ENCODE data around the gene COMMD6.

The COMMD6 gene

DNA sequence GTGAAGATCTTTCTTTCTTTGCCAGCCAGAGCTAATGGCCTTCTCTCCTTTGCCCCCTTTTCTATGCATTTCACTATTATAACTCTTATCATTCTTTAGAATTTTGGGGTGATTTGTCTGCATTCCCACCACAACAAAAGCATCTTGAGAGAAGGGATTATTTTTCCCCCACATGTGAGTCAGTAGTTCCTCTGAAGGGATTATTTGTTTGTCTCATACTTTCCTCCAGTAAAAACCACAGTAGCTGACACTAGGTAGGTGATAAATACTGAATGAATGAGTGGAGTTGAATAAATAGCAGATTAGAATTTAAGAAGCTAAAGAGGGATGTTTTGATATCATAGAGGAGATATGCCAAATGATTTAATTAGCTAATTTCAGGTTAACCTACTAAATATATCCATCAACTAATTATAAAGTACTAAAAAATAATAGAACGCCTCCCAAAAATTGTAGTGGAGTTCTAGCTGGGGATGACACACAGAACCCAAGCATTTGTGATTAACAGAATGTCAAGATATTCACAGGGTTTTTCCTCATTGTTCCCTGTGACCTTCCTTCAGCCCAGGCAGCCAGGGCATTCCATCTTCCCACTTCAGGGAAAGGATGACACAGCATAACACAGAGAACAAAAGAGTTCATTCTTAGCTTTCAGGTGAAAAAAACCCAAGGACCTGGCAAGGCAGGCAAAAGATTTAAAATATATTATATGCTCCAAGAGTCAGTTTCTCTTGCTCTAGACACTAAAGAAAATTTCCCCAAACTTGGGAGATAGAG is 52.2 kb downstream of the COMMD6 start:
- no peak overlapping the region for H3K4me3 ChIP-seq (ENCODE audit: low read depth, low read length)
- TF ChIP-seq, protein P1, sequence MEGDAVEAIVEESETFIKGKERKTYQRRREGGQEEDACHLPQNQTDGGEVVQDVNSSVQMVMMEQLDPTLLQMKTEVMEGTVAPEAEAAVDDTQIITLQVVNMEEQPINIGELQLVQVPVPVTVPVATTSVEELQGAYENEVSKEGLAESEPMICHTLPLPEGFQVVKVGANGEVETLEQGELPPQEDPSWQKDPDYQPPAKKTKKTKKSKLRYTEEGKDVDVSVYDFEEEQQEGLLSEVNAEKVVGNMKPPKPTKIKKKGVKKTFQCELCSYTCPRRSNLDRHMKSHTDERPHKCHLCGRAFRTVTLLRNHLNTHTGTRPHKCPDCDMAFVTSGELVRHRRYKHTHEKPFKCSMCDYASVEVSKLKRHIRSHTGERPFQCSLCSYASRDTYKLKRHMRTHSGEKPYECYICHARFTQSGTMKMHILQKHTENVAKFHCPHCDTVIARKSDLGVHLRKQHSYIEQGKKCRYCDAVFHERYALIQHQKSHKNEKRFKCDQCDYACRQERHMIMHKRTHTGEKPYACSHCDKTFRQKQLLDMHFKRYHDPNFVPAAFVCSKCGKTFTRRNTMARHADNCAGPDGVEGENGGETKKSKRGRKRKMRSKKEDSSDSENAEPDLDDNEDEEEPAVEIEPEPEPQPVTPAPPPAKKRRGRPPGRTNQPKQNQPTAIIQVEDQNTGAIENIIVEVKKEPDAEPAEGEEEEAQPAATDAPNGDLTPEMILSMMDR (conservative IDR thresholded peaks at IDR 0.05; ENCODE audit: low read depth, low read length): no peak
- DNase-seq (ENCODE audit: low read depth): peak; percentile 71

DNA sequence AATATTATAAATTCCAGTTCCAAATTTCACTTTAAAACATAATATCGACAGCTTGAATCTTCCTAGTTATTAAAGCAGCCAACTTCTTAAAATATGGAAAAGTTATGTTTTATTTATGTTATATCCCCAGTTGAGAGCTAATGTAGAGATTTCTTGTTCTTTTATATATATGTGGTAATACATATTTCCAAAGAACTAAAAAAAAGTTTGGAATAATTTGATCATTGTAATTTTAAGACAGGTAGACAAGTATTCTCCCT is 54.9 kb downstream of the COMMD6 start:
- no peak for DNase-seq (ENCODE audit: low read depth)
- TF ChIP-seq, protein P1 (conservative IDR thresholded peaks at IDR 0.05; ENCODE audit: low read depth, low read length): no peak
- peak overlapping the region; percentile 78 for H3K4me3 ChIP-seq (ENCODE audit: low read depth, low read length)

DNA sequence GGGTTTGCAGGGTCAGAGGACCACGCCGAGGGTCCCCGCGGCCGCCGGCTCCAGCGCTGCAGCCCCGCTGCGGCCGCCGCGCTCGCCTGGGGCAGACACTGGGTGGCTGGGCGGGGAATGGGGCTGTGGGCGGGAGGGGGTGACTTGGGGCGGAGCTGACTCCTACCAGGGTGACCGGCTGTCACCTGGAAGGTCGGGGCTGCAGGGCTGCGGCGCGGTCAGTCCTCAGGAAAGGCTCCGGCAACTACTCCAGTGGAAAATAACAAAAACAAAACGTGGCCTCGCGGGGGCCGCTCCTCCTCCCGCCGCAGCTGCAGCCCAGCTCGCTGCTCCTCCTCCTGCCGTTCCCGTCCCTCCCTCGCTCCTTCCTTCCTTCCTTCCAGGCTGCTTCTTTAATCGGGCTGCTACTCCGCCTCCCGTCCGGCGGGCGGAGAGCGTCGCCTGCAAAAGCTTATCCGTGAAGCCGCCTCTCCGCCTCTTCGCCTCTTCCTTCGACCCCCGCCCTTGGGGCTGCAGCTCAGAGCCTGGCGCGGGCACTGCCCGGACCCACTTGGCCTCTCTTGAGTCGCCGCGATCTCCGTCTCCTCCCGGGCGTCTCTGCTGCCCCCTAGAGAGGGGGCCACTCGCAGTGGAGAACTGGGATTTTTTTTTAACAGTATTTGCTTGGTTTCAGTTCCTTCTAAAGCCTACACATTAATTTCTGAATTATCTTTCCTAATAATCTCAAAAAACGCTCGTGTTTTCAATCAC is 55.4 kb downstream of the COMMD6 start, which contains the start of gene TBC1D4:
TSS of gene TBC1D4 (minus strand) at position 100 of the 750 bp plus-strand sequence. CDS start 402 bp downstream, outside the sequence.
- peak within 1 kb of the TSS; percentile 78 for H3K4me3 ChIP-seq (ENCODE audit: low read depth, low read length)
- TF ChIP-seq, protein P1 (conservative IDR thresholded peaks at IDR 0.05; ENCODE audit: low read depth, low read length): peak; percentile 90
- DNase-seq (ENCODE audit: low read depth): peak; percentile 92

DNA sequence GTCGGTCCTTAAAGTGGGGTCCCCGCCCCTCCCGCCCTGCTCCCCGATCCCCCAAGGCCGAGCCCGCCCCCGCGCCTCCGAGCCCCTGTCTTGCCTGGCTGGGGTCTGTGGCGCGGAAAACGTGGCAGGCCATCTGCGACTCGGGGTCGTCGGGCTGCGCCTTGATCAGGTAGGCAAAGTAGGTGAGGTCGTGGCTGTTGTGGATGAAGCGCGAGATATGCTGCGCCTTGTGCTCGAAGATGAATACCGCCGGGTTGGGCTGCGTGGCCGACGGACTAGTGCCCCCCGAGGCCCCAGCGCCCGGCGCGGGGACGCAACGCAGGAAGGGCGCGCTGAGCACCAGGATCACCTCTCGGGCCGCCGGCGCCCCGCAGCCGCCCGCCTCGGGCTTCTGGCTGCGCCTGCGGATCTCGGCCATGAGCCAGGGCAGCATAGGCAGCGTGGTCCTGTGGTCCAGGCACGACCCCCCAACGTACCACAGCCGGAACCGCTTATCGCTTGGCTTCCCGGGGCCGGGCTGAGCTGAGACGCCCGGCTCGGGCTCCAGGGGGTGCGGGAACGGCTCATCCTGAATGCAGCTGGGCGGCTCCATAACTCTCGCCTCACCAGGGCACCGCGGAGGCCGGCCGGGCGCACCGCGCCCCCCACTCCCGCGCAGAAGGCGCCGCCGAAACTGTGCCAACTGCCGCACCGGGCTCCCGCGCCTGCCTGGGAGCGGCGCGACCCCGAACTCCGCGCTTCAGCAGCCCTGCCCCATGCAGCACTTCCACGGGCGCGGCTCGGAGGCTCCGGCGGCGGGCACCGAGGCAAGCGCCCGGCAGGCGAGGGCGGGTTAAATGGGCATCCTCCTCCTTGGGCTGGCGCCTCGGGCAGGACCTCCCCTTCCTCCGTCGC is 56.2 kb downstream of the COMMD6 start:
- no peak for DNase-seq (ENCODE audit: low read depth)
- TF ChIP-seq, protein P1 (conservative IDR thresholded peaks at IDR 0.05; ENCODE audit: low read depth, low read length): no peak
- H3K4me3 ChIP-seq (ENCODE audit: low read depth, low read length): peak overlapping the region; percentile 78

DNA sequence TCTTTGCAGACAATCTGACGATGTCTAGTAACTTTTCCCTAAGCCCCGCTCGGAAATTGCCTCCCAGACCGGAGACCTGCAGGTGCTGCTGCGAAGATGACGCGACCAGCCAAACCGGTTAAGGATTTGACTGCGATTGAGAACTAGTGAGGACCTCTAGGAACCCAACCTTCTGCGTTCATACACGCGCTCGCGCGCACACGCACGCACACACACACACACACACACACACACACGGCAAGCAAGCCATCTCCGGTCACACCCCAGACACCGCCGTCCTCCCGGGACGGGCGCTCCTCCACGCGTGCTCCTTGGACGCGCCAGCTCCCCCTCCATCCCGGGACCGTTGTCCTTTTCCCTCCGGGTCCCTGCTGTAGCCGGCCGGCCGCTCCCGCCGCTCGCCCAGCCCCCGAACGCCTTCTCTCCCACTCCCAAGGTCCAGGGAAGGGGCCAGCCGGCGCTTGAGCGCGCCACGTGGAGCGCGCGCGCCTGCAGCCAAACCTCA is 56.9 kb downstream of the COMMD6 start:
- peak overlapping the region; percentile 78 for H3K4me3 ChIP-seq (ENCODE audit: low read depth, low read length)
- DNase-seq (ENCODE audit: low read depth): peak; percentile 53
- TF ChIP-seq, protein P1 (conservative IDR thresholded peaks at IDR 0.05; ENCODE audit: low read depth, low read length): no peak

DNA sequence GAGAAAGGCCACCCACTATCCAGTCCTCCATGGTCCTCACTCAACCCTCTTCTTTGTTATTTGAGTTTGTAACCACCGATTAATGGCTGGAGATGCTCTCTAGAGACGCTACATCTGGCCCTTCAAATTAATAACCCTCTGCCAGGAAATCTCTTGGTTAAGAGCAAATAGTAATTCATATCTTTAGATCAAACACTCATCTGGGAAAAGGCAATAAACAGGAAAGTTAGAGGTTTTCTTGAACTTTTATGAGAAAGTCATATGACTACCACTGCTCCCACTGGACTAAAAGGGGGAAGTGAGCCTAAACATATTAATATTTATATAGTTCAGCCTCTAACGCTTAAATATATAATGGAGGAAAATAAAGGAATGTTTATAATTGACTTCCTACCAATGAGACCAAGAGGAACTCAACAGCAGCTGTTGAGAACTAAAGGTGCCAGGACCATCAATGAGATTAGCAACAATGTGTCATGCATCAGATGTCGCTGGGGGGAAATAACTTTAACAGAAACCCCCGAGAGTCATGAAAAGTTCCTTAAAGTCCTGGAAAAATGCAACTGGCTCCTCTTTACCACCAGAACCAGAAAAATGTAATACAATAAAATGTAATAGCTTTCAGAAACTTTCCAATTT is 58.4 kb downstream of the COMMD6 start:
- TF ChIP-seq, protein P1 (conservative IDR thresholded peaks at IDR 0.05; ENCODE audit: low read depth, low read length): no peak
- no peak overlapping the region for H3K4me3 ChIP-seq (ENCODE audit: low read depth, low read length)
- no peak for DNase-seq (ENCODE audit: low read depth)

Measured in choroid plexus epithelial cell (primary cell).